GM21717 (cell line): Measurements from ENCODE around the gene H2AZ1.

Experiments used
- ATAC-seq: cut with Tn5 transposase; IDR thresholded peaks from one replicate; pipeline ENCODE4 v1.9.1; 2021; ENCODE audit warnings: mild to moderate bottlenecking, moderate library complexity; ENCODE audit not compliant: unreplicated experiment

Gene H2AZ1

DNA sequence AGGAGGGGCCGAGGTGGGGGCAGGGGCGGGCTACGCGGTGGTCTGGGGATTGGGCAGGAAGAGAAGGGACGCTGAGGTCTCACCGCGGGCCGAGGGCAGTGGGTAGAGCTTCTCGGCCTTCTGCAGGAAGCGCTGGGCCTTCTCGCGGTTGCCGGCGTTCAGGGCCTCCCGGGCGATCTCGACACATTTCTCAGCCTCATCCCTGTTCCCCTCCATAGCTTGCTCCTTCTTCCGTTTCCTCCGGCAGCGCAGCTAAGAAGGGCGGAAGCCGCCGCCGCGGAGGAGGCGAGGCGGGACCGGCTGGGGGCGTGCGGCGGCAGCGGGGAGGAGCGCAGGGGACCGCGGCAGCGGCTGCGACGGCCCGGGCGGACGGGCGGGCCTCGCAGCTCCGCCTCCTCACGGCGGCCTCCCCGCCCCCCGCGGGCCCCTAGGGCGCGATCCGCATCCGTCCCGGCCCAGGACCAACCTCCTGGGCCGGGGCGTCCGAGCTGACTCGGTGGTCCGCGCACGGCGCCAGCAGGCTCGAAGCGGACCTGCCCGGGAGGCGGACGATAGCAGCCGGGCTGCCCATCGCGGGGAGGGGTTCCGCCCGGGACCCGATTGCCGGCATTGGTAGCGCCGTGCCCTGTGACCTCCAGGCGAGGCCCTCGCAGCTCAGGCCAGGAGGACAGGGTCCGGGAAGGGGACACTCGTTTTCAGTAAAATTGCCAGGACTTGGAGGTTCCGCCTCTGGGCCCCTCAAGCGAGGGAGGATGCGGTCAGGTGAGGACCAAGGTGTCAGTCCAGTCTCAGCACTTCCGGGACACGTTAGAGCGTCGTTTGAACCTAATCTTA is 3.5 kb downstream of the H2AZ1 start, which contains the start of gene DNAJB14:
DNAJB14 (minus strand) TSS at position 263 of the 834 bp plus-strand sequence; CDS start at position 216, 47 bp downstream.
- ATAC-seq, result peak; percentile 43

DNA sequence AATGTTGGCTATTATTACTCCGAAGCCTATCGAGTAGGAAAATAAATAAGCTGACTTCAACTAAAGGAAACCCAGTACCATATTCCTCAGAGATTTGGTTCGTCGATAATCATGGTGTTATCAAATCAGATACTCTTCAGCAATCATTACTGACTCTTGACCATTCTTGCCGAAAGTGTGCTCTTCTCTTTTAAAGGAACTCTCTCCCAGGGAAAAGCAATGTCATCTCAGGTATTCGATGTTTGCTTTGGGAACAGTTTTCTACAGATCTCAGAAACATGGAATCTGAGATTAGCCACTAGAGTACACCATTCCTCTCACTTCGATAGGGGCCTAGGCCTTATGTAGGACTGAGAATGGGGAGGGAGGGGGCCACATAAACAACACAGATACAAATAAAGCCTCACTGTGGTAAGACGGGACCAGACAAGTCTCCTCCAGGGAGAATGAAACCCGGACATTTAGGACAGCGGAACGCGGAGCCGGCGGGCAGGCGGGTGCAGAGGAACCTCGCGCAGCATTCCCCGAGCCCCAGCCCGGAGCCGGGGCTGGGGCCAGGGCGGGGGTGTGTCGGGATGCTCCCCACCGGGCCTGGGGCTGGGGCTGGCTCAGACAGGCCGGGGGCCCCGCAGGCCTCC is 4.2 kb downstream of the H2AZ1 start:
- peak; percentile 1 for ATAC-seq

- ATAC-seq, result no peak
Observed at GRCh38 chr4:99943904-99944437, 6.1 kb downstream of the H2AZ1 start.

DNA sequence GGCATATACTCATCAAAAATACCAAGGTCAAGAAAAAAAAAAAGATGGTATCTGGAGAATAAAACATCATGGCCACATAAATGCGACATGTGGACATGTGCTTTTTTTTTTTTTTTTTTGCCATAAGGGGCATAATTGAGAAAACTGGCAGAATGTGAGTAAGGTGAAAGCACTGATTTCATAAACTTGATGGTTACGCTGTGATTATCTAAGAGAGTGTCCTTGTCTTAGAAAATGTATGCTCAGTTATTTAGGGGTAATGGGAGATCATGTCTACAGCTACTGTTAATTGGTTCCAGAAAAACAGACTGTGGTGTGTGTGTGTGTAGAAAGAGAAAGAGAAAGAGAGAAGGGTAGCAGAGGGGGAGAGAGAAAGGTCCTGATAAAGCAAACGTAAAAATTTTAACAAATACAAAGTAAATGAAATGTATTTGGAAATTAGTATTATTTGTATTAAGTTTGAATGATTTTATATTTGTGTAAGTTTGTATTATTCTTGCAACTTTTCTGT is 11.8 kb downstream of the H2AZ1 start:
- no peak for ATAC-seq

DNA sequence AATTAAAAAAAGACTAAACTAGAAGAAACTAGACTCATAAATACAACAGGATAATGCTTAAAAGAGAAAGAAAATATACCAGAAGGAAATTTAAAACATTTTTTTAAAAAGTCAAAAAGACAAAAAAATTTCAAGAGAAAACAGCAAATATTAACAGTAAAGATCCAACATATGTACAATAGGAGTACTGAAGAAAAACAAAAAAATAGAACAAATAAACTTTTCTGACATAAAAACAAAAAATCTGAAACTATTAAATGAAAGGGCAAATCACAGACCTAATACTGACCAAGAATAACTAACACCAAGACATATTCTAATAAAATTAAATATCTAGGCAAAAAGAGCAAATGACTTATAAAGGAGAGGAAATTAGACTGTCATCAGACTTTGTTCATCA is 15.2 kb downstream of the H2AZ1 start:
- no peak for ATAC-seq

- ATAC-seq, result no peak
Observed at GRCh38 chr4:99927566-99927965, 22.5 kb downstream of the H2AZ1 start.

DNA sequence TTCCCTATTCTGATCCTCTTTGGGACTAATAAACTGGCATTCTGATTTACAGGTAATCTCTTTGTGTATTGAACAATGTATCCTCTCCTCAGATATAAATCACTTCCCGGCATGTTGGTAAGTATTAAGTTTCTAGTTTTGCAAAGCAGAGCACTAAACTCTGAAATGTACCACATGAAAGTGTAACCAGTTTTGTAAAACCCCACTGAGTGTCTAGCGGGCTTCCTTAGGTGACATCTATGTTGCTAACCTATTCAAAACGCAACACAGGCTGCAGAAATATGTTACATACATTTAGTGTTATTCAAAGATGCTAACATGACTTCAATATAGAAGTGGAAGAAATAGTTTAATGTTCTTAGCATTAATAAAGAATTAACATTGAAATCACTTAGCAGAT is 28.9 kb downstream of the H2AZ1 start:
- ATAC-seq, result no peak

DNA sequence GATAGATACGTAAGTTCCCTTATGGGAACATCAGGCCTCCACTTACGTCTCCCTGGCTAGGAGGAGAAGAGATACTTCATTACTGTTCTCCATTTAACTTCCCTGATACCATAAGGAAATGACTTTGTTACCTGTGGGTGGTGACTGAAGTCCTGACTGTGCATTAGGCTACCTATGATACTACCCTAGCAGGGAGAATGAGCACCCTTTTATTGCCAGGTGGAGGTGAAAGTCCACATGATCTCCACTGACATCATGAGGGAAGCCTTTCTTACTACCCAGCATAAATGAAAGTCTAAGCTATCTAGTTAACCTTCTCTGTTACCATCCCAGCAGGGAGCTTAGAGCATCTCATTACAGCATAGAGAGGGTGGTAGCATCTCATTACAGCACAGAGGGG is 31.4 kb downstream of the H2AZ1 start:
- no peak for ATAC-seq

- no peak for ATAC-seq
Observed at GRCh38 chr4:99917575-99917974, 32.5 kb downstream of the H2AZ1 start.

GRCh38 chr4:99915449-99915848 is 34.6 kb downstream of the H2AZ1 start:
- ATAC-seq, result no peak
